Bronchial epithelial cell (primary cell): ENCODE measurements around the gene ADCY1. TPM values are rescaled to one million over a fixed set of nuclear protein-coding genes. Genes with fewer than 3 reads are reported as not detected.

Experiments
- DNase-seq: peaks from one replicate; pipeline ENCODE4 v3.0.0-alpha.2; 2010; ENCODE audit warnings: low read depth
- FAIRE-seq: peaks from 2 replicates; lab custom pipeline; 2011; peaks lifted over from hg19 to GRCh38; lab: Jason Lieb, UNC
- H3K27me3 ChIP-seq: 2 replicates; pipeline ENCODE4 v1.5.1; 2011; ENCODE audit warnings: low read length; ENCODE audit not compliant: control insufficient read depth, insufficient read depth
- H3K36me3 ChIP-seq: 2 replicates; pipeline ENCODE4 v1.5.1; 2011; ENCODE audit warnings: low read length; ENCODE audit not compliant: control insufficient read depth, insufficient read depth
- H3K4me3 ChIP-seq: 2 replicates; pipeline ENCODE4 v1.5.1; 2011; ENCODE audit warnings: mild to moderate bottlenecking, low read depth, low read length, control low read depth
- total RNA-seq: library from RNA; depleted of rRNA; stranded (reverse); fragments of >200 nt; gene quantifications from 2 replicates; pipeline ENCODE4 v1.2.1, GENCODE V29; 2014
- TF ChIP-seq, protein P1 (sequence below): IDR thresholded peaks from 2 replicates; pipeline ENCODE4 v1.5.1; 2011; ENCODE audit warnings: mild to moderate bottlenecking, moderate library complexity, low read length, control low read depth, inconsistent platforms; ENCODE audit not compliant: insufficient read depth, severe bottlenecking

Gene ADCY1
- total RNA-seq, 1 donor from 2014 or later: 0.79 TPM

DNA sequence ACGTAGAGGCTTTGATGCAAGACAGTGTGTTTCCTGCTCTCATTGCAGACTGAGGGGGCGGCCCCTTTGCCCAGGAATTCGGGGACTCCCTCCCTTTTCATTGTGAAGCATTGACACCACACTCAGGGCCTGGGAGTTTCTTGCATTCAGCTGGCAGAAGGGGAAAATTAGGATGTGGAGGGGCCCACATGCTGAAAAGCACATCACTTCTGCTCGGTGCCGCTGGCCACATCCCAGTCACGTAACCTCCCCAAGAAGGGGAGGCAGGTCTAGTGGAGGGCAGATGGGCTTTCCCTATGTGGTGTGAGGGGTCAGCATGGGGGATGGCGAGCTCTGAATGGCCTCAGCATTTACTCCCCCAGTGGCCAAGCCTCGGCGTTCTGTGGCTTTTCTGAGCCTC, 47.9 kb downstream of the ADCY1 start:
- H3K36me3 ChIP-seq: no peaks in the 10 kb centered on the region
- FAIRE-seq: no peak
- DNase-seq: no peak
- H3K4me3 ChIP-seq: no peak overlapping the region
- H3K27me3 ChIP-seq: no peaks in the 10 kb centered on the region
- TF ChIP-seq, protein P1, sequence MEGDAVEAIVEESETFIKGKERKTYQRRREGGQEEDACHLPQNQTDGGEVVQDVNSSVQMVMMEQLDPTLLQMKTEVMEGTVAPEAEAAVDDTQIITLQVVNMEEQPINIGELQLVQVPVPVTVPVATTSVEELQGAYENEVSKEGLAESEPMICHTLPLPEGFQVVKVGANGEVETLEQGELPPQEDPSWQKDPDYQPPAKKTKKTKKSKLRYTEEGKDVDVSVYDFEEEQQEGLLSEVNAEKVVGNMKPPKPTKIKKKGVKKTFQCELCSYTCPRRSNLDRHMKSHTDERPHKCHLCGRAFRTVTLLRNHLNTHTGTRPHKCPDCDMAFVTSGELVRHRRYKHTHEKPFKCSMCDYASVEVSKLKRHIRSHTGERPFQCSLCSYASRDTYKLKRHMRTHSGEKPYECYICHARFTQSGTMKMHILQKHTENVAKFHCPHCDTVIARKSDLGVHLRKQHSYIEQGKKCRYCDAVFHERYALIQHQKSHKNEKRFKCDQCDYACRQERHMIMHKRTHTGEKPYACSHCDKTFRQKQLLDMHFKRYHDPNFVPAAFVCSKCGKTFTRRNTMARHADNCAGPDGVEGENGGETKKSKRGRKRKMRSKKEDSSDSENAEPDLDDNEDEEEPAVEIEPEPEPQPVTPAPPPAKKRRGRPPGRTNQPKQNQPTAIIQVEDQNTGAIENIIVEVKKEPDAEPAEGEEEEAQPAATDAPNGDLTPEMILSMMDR: no peak

DNA sequence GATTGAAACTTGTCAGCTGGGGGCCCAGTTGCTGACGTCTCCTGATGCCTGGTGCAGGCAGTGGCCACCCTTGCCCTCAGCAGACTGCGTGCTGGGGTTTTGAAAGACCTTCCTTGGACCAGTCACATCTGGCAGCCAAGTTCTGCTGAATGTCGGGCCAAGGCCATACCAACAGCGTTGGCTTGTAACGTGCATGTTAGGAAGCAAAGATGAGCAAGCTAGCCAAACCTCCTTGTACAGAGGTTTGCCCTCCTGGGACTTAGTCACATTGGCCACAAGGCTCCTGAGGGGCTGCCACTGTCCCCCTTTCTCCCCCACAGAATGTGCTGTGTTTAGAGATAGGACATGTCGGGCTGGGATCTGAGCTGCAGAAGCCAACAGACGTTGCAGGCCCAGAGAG, 49.0 kb downstream of the ADCY1 start:
- FAIRE-seq (peak; percentile 62), DNase-seq (no peak)
- no peaks in the 10 kb centered on the region for H3K27me3 ChIP-seq
- H3K4me3 ChIP-seq: no peak overlapping the region
- no peaks in the 10 kb centered on the region for H3K36me3 ChIP-seq
- TF ChIP-seq, protein P1: no peak

DNA sequence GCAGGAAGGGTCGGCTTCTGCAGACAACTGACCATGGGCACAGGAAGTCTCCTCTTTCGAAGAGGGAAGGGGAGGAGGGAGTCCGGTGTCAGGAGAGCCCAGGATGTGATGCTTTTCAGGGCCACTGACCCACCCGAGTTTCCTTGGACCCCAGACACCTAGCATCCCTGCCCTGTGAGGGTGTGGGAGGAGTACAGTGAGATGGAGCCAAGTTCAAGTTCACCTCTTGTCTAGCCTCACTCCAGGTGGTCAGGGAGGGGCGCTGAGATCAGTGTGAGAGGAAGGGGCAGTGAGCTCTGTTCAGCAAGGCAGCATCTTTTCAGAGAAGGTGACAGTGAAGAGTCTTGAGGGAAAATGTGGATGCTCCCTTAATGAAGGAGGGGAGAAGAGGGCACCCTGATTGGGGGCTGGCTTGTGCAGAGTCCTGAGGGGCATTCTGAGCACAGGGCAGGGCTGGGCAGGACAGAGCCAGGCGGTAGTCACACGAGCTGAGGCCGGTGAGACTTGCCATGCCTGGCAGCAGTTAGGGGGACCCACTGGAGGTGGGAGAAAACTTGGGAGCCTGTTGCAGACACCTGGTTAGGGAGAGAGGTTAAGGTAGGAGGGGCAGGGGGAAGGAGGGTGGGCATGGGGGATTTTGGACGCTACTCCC, 49.7 kb downstream of the ADCY1 start:
- TF ChIP-seq, protein P1: no peak
- no peaks in the 10 kb centered on the region for H3K36me3 ChIP-seq
- DNase-seq (no peak), FAIRE-seq (no peak)
- no peak overlapping the region for H3K4me3 ChIP-seq
- H3K27me3 ChIP-seq: no peaks in the 10 kb centered on the region

DNA sequence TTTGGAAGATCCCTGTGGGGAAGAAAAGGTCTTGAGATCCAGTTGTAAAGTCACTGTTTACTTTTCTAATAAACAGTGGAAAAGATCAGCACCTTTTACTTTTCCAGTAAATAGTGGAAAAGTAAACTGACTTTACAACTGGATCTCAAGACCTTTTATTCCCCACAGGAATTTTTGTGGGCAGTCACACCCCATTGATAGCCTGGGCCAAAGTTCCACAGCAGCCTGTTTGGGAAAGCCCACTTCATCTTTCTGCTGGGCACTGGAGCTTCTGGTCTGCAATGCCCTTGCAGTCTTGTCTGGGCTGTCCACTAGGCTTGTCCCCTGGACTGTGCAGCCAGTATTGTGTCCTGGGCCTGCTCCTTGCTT, 50.2 kb downstream of the ADCY1 start:
- Histone ChIP-seq H3K4me3 (no peak overlapping the region), H3K27me3 (no peaks in the 10 kb centered on the region), H3K36me3 (no peaks in the 10 kb centered on the region)
- FAIRE-seq (no peak), DNase-seq (no peak)
- TF ChIP-seq, protein P1: no peak

DNA sequence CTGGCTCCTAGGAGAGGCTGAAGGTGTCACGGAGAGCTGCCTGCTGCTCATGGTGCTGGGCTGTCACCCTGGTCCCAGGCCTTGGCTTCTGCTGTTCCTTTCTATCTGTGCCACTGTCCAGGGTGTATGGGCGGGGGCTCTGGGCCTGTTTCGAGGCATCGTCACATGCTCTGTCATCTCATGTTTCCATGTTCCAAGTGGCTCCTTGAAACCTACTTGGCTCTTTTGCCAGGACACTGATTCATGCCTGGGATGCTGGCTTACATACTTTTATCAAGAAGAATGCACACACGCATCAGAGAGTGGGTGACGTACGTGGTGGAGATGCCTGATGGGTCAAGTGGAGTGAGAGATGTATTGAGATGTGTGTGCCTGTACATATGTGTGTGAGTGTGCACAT, 50.9 kb downstream of the ADCY1 start:
- Histone ChIP-seq H3K27me3 (no peaks in the 10 kb centered on the region), H3K4me3 (no peak overlapping the region), H3K36me3 (no peaks in the 10 kb centered on the region)
- TF ChIP-seq, protein P1: no peak
- peak; percentile 64 for FAIRE-seq
- DNase-seq: no peak

DNA sequence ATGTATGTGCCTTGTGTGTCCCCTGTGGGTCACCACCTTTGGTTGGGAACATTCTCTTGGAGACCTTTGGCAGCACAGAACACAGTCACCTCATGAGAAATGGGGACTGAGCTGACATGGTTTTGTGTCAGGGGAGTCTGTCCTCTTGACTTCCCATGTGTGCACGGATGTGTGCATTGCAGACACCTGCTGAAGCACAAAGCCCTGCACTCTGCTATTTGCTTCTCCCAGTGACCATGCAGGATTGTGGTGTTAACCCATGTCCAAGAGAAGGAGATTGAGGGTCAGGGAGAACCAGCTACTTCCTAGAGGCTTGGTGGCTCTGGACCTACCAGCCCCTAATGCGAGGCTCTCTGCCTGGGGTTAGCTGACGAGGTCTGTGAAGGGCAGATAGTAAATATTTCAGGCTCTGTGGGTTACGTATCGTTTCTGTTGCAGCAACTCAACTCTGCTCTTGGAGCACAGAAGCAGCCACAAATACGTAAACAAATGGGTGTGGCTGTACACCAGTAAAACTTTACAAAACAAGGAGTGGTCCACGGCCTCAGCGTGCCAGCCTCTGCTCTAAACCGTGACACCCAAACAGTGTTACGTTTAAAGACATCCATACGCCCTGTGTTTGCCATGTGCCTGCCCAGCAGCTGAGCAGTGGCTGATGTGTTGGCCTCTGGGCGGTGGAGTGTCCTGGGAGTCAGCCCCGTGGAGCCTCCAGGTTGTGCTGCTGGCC, 51.7 kb downstream of the ADCY1 start:
- Histone ChIP-seq H3K36me3 (no peaks in the 10 kb centered on the region), H3K4me3 (no peak overlapping the region), H3K27me3 (no peaks in the 10 kb centered on the region)
- no peak for DNase-seq
- peak; percentile 76 for FAIRE-seq
- TF ChIP-seq, protein P1: no peak
